GM06990 (cell line): ENCODE measurements around the gene CCL27.

Source experiments
- DNase-seq: peaks from one replicate; pipeline ENCODE4 v3.0.0-alpha.2; 2011; ENCODE audit not compliant: insufficient read length; ENCODE audit errors: extremely low read depth
- H3K27me3 ChIP-seq: replicated peaks from 2 replicates; pipeline ENCODE4 v1.6.0; 2011; ENCODE audit warnings: low read length; ENCODE audit not compliant: control insufficient read depth, insufficient read depth
- H3K36me3 ChIP-seq: 2 replicates; pipeline ENCODE4 v1.5.1; 2011; ENCODE audit warnings: low read length; ENCODE audit not compliant: control insufficient read depth, insufficient read depth
- H3K4me3 ChIP-seq: replicated peaks from 2 replicates; pipeline ENCODE4 v1.5.1; 2011; ENCODE audit warnings: low read depth, mild to moderate bottlenecking, control low read depth, low read length
- TF ChIP-seq, protein P1 (sequence below): IDR thresholded peaks from 2 replicates; pipeline ENCODE4 v1.5.1; 2011; ENCODE audit warnings: low read length, control low read depth, mild to moderate bottlenecking, inconsistent platforms; ENCODE audit not compliant: insufficient read depth, poor library complexity, severe bottlenecking

Gene CCL27

DNA sequence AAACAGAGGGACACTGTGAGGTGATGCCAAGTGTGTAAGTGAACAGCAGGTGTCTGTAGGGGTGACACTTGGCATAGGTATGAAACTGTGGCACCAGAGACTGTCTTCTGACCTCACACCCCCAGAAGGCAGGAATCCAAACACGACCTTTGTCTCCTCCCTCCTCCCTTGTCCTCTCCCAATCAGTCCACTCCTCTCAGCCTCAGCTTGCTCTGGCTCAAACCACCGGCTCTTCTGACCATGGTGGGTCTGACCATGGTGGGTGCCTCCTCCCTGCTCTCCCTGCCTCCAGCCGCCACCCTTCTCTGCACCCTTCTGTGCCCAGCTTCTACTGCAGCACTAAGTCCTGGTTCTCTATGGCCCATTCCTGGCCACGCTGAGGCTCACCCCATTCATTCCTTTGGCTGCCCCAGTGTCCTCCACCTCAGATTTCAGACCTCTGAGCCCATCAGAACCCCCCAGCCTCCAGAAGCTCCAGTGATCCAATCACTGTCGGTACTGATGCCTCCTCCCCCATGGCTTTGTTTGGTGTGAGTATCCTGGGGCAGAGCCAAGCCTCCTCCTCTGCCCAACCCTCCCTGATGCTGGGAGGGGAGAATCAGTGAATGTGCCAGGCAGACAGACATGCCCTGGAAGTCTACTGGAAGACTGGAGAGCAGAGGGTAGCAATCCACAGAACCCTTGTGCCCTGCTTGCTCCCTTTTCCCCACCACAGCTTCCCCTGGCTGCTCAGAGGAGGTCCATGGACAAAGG is 31.9 kb downstream of the CCL27 start:
- Histone ChIP-seq H3K4me3 (no peak overlapping the region), H3K36me3 (no peaks in the 10 kb centered on the region; the same call in 1 of the 2 replicates), H3K27me3 (peaks cover 6% of the 10 kb centered on the region; the same call in 1 of the 2 replicates)
- TF ChIP-seq, protein P1, sequence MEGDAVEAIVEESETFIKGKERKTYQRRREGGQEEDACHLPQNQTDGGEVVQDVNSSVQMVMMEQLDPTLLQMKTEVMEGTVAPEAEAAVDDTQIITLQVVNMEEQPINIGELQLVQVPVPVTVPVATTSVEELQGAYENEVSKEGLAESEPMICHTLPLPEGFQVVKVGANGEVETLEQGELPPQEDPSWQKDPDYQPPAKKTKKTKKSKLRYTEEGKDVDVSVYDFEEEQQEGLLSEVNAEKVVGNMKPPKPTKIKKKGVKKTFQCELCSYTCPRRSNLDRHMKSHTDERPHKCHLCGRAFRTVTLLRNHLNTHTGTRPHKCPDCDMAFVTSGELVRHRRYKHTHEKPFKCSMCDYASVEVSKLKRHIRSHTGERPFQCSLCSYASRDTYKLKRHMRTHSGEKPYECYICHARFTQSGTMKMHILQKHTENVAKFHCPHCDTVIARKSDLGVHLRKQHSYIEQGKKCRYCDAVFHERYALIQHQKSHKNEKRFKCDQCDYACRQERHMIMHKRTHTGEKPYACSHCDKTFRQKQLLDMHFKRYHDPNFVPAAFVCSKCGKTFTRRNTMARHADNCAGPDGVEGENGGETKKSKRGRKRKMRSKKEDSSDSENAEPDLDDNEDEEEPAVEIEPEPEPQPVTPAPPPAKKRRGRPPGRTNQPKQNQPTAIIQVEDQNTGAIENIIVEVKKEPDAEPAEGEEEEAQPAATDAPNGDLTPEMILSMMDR: no peak
- no peak for DNase-seq

DNA sequence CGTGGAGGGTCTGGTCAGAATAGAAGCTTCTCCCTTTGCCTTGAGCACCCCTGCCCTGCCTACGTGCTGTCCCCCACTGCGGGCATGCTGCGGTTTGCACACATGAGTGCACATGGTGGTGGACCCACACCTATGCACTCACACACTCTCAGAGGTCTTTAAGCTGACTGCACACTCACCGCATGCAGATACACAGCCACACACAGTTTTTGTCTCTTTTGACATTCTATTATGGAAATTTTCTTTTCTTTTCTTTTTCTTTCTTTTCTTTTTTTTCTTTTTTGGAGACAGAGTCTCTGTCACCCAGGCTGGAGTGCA is 33.0 kb downstream of the CCL27 start:
- Histone ChIP-seq H3K4me3 (no peak overlapping the region; the same call in 1 of the 2 replicates), H3K27me3 (peaks cover 6% of the 10 kb centered on the region; the same call in 1 of the 2 replicates), H3K36me3 (no peaks in the 10 kb centered on the region)
- DNase-seq: no peak
- TF ChIP-seq, protein P1: no peak

DNA sequence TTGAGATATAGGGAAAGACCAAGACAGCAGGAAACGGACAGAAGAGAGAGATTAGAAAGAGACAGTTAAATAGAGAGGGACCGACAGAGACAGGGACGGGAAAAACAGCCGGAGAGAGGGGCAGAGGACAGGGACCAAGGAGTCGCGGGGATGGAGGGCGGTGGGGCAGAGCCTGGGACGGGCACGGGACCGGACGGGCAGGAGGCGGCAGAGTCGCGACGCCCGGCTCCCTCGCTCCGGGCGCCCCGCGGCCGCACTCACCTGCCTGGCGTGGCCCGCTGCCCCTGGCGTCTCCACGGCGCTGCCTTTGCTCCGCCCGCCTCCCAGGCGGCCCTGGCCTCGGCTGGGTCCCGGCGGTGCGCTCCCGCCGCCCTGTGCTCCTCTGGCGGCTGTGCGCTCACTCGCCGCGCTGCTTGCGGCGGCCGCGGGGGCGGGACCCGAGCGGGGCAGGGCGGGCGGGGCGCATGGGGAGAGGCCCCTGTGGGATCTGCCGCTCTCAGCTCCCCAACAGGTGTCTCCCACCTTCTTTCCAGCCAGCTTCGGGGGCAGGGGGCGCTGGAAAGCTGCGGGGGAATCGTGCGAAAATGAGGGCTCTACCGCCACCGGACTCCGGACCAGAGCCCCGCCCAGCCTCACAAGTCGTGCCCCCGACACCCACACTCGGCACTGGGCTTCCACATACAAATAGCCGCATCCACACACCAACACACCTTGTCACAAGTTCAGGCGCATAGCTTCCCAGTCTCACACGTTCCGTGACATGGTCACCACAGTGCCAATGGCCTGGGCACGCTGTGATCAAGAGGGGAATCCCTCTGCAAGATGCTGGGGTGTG is 33.6 kb downstream of the CCL27 start, which contains the start of gene ARID3C:
Gene ARID3C (minus strand): TSS at position 411 of the 835 bp plus-strand sequence. CDS start 1,052 bp downstream, outside the sequence.
- peak within 1 kb of the TSS; percentile 6 for H3K4me3 ChIP-seq
- DNase-seq: peak; percentile 31
- peaks cover 6% of the 10 kb centered on the region; the same call in 1 of the 2 replicates for H3K27me3 ChIP-seq
- TF ChIP-seq, protein P1: no peak
- no peaks in the 10 kb centered on the region for H3K36me3 ChIP-seq

- TF ChIP-seq, protein P1: no peak
- peaks cover 6% of the 10 kb centered on the region for H3K27me3 ChIP-seq
- peak overlapping the region; percentile 6; the same call in 1 of the 2 replicates for H3K4me3 ChIP-seq
- no peaks in the 10 kb centered on the region for H3K36me3 ChIP-seq
- DNase-seq: no peak
Observed at GRCh38 chr9:34627716-34628655, 34.5 kb downstream of the CCL27 start.

DNA sequence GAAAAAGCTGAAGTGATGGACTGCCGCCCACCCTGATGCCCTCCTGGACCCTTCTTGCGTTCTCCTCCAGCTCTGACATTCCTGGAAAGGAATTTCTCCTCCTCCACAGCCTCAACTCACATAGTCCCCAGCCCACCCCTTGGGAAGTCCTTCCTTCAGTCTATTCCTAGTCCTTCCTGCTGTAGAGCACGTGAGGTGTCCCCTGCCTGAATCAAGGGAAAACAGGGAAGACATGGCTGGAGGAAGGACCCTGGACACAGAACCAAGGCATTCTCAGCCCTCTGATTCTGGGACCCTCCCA is 37.3 kb downstream of the CCL27 start:
- no peak overlapping the region for H3K4me3 ChIP-seq
- H3K36me3 ChIP-seq: no peaks in the 10 kb centered on the region
- H3K27me3 ChIP-seq: peaks cover 6% of the 10 kb centered on the region
- DNase-seq: no peak
- TF ChIP-seq, protein P1: no peak
